Trophoblast cell (in vitro differentiated cells and primary cell): ENCODE data around the gene DROSHA.

Experiments
- DNase-seq, 2 donors: peaks; one replicate each; pipeline ENCODE4 v3.0.0-alpha.2; 2016
- H2AFZ ChIP-seq: 2 replicates; pipeline ENCODE4 v1.6.1; 2013; ENCODE audit warnings: low read length, moderate library complexity, mild to moderate bottlenecking; ENCODE audit not compliant: insufficient read depth, poor library complexity
- H2AK5ac ChIP-seq: 2 replicates; pipeline ENCODE4 v1.6.1; 2013; ENCODE audit warnings: mild to moderate bottlenecking, low read length
- H2BK120ac ChIP-seq: 2 replicates; pipeline ENCODE4 v1.6.1; 2013; ENCODE audit warnings: low read length, mild to moderate bottlenecking, moderate library complexity; ENCODE audit not compliant: insufficient read depth, poor library complexity
- H2BK12ac ChIP-seq: 2 replicates; pipeline ENCODE4 v1.6.1; 2013; ENCODE audit warnings: mild to moderate bottlenecking, low read length, moderate library complexity
- H2BK5ac ChIP-seq: 2 replicates; pipeline ENCODE4 v1.6.1; 2013; ENCODE audit warnings: low read length, low read depth, moderate library complexity, mild to moderate bottlenecking; ENCODE audit not compliant: poor library complexity
- H3K14ac ChIP-seq: 2 replicates; pipeline ENCODE4 v1.6.1; 2013; ENCODE audit warnings: mild to moderate bottlenecking, low read length
- H3K18ac ChIP-seq: 2 replicates; pipeline ENCODE4 v1.6.1; 2013; ENCODE audit warnings: mild to moderate bottlenecking, low read length
- H3K23ac ChIP-seq: 2 replicates; pipeline ENCODE4 v1.6.1; 2013; ENCODE audit warnings: low read length
- H3K27ac ChIP-seq: 2 replicates; pipeline ENCODE4 v1.5.1; 2013; ENCODE audit warnings: low read depth, mild to moderate bottlenecking, inconsistent platforms, low read length, moderate library complexity
- H3K27me3 ChIP-seq: 2 replicates; pipeline ENCODE4 v1.6.1; 2013; ENCODE audit warnings: inconsistent platforms, mild to moderate bottlenecking, low read length, moderate library complexity; ENCODE audit not compliant: insufficient read depth
- H3K36me3 ChIP-seq, 2 experiments: 1 replicate in 1 of 2; 2 replicates in 1 of 2; pipeline ENCODE4 v1.6.1; 2013; ENCODE audit warnings: low read length in 2 of 2, mild to moderate bottlenecking in 2 of 2, moderate library complexity in 1 of 2; ENCODE audit not compliant: insufficient read depth in 2 of 2, control insufficient read depth in 1 of 2
- H3K4ac ChIP-seq: 2 replicates; pipeline ENCODE4 v1.6.1; 2013; ENCODE audit warnings: low read depth, mild to moderate bottlenecking, low read length, moderate library complexity
- H3K4me1 ChIP-seq, 2 experiments: 1 replicate in 1 of 2; 2 replicates in 1 of 2; pipeline ENCODE4 v1.6.1; 2013; ENCODE audit warnings: low read length in 2 of 2, mild to moderate bottlenecking in 2 of 2, moderate library complexity in 1 of 2; ENCODE audit not compliant: insufficient read depth in 2 of 2, control insufficient read depth in 1 of 2
- H3K4me2 ChIP-seq: 2 replicates; pipeline ENCODE4 v1.6.1; 2013; ENCODE audit warnings: inconsistent platforms, mild to moderate bottlenecking, low read length, moderate library complexity
- H3K4me3 ChIP-seq: 2 replicates; pipeline ENCODE4 v1.5.1; 2013; ENCODE audit warnings: mild to moderate bottlenecking, low read depth, low read length, inconsistent platforms
- H3K79me1 ChIP-seq: one replicate; pipeline ENCODE4 v1.6.1; 2013; ENCODE audit warnings: low read length
- H3K79me2 ChIP-seq: 2 replicates; pipeline ENCODE4 v1.6.1; 2013; ENCODE audit warnings: low read length, mild to moderate bottlenecking; ENCODE audit not compliant: control insufficient read depth, insufficient read depth, poor library complexity
- H3K9ac ChIP-seq: 2 replicates; pipeline ENCODE4 v1.6.1; 2013; ENCODE audit warnings: mild to moderate bottlenecking, low read length
- H3K9me3 ChIP-seq: 2 replicates; pipeline ENCODE4 v1.6.1; 2013; ENCODE audit warnings: low read depth, mild to moderate bottlenecking, control low read depth, inconsistent platforms, low read length; ENCODE audit not compliant: insufficient read depth
- H4K12ac ChIP-seq: 2 replicates; pipeline ENCODE4 v1.6.1; 2013; ENCODE audit warnings: low read depth, mild to moderate bottlenecking, low read length, moderate library complexity
- H4K8ac ChIP-seq: 2 replicates; pipeline ENCODE4 v1.6.1; 2013; ENCODE audit warnings: low read depth, mild to moderate bottlenecking, low read length, moderate library complexity
- H4K91ac ChIP-seq: one replicate; pipeline ENCODE4 v1.6.1; 2013; ENCODE audit warnings: low read depth, mild to moderate bottlenecking, low read length, moderate library complexity
- WGBS: extraction: QIAGEN DNeasy Blood & Tissue Kit; methylation state at CpG from one replicate; pipeline ENCODE4 v1.1.7; 2013; ENCODE audit warnings: missing lambda C conversion rate; ENCODE audit not compliant: insufficient read length, insufficient coverage; ENCODE audit errors: extremely low coverage; 5-methylcytosine and 5-hydroxymethylcytosine counted together

Gene DROSHA

GRCh38 chr5:31563216-31563615 lies 31.3 kb upstream of the DROSHA start:
- no peak overlapping the region for H3K4me3 ChIP-seq
- H3K79me1 ChIP-seq: no peaks in the 10 kb centered on the region
- H3K36me3 ChIP-seq: peaks cover 0 to 2% of the 10 kb centered on the region in 2 experiments
- H4K8ac ChIP-seq: no peak overlapping the region
- no peak overlapping the region for H2AK5ac ChIP-seq
- no peak overlapping the region for H4K91ac ChIP-seq
- no peak overlapping the region for H3K23ac ChIP-seq
- H3K9ac ChIP-seq: no peak overlapping the region
- no peak overlapping the region for H2BK120ac ChIP-seq
- H3K27ac ChIP-seq: no peak overlapping the region
- WGBS: no CpG with 5 or more reads among the region's 4 CpGs
- no peak overlapping the region for H4K12ac ChIP-seq
- H3K4ac ChIP-seq: no peak overlapping the region
- no peak overlapping the region for H2BK12ac ChIP-seq
- H3K4me1 ChIP-seq: no peaks in the 10 kb centered on the region
- no peak overlapping the region for H3K14ac ChIP-seq
- H3K79me2 ChIP-seq: no peaks in the 10 kb centered on the region
- H2BK5ac ChIP-seq: no peak overlapping the region
- peaks cover 6% of the 10 kb centered on the region for H3K9me3 ChIP-seq
- no peak for DNase-seq
- no peaks in the 10 kb centered on the region for H3K27me3 ChIP-seq
- H2AFZ ChIP-seq: no peak overlapping the region
- H3K18ac ChIP-seq: no peak overlapping the region
- H3K4me2 ChIP-seq: no peak overlapping the region

GRCh38 chr5:31561946-31562345 lies 30.1 kb upstream of the DROSHA start:
- Histone ChIP-seq H4K12ac (no peak overlapping the region), H3K4me2 (no peak overlapping the region), H2BK12ac (no peak overlapping the region), H2BK5ac (no peak overlapping the region), H3K36me3 (peaks cover 0 to 2% of the 10 kb centered on the region in 2 experiments), H4K91ac (no peak overlapping the region), H2AK5ac (no peak overlapping the region), H3K79me1 (no peaks in the 10 kb centered on the region), H3K27me3 (no peaks in the 10 kb centered on the region), H3K4me1 (no peaks in the 10 kb centered on the region), H3K18ac (no peak overlapping the region), H3K14ac (no peak overlapping the region), H4K8ac (no peak overlapping the region), H2AFZ (no peak overlapping the region), H3K79me2 (no peaks in the 10 kb centered on the region), H2BK120ac (no peak overlapping the region), H3K23ac (no peak overlapping the region), H3K4ac (no peak overlapping the region), H3K27ac (no peak overlapping the region), H3K9ac (no peak overlapping the region), H3K4me3 (no peak overlapping the region), H3K9me3 (peaks cover 6% of the 10 kb centered on the region)
- WGBS: no CpG with 5 or more reads among the region's 1 CpG
- DNase-seq: no peak

GRCh38 chr5:31559942-31560341 lies 28.0 kb upstream of the DROSHA start:
- no CpG with 5 or more reads among the region's 3 CpGs for WGBS
- no peak overlapping the region for H3K18ac ChIP-seq
- no peaks in the 10 kb centered on the region for H3K79me1 ChIP-seq
- no peak overlapping the region for H3K23ac ChIP-seq
- no peak overlapping the region for H3K14ac ChIP-seq
- H3K9ac ChIP-seq: no peak overlapping the region
- no peak overlapping the region for H2BK12ac ChIP-seq
- no peak overlapping the region for H3K4me2 ChIP-seq
- no peak overlapping the region for H2AFZ ChIP-seq
- no peaks in the 10 kb centered on the region for H3K79me2 ChIP-seq
- H3K4me3 ChIP-seq: no peak overlapping the region
- no peak overlapping the region for H4K91ac ChIP-seq
- DNase-seq: no peak
- no peak overlapping the region for H4K8ac ChIP-seq
- no peak overlapping the region for H3K4ac ChIP-seq
- H3K27me3 ChIP-seq: no peaks in the 10 kb centered on the region
- no peak overlapping the region for H3K27ac ChIP-seq
- H3K36me3 ChIP-seq: peaks cover 3 to 5% of the 10 kb centered on the region in 2 experiments
- no peaks in the 10 kb centered on the region for H3K4me1 ChIP-seq
- H3K9me3 ChIP-seq: no peaks in the 10 kb centered on the region
- no peak overlapping the region for H2AK5ac ChIP-seq
- H2BK120ac ChIP-seq: no peak overlapping the region
- no peak overlapping the region for H4K12ac ChIP-seq
- no peak overlapping the region for H2BK5ac ChIP-seq

GRCh38 chr5:31556461-31556860 lies 24.6 kb upstream of the DROSHA start:
- Histone ChIP-seq H2AFZ (no peak overlapping the region), H3K4me1 (no peaks in the 10 kb centered on the region), H3K9ac (no peak overlapping the region), H4K91ac (no peak overlapping the region), H3K36me3 (peaks cover 5 to 8% of the 10 kb centered on the region in 2 experiments), H3K27me3 (no peaks in the 10 kb centered on the region), H3K18ac (no peak overlapping the region), H3K79me1 (no peaks in the 10 kb centered on the region), H2BK5ac (no peak overlapping the region), H3K14ac (no peak overlapping the region), H3K23ac (no peak overlapping the region), H4K12ac (no peak overlapping the region), H3K4me2 (no peak overlapping the region), H3K79me2 (no peaks in the 10 kb centered on the region), H3K9me3 (no peaks in the 10 kb centered on the region), H3K4ac (no peak overlapping the region), H3K4me3 (no peak overlapping the region), H3K27ac (no peak overlapping the region), H2BK120ac (no peak overlapping the region), H2BK12ac (no peak overlapping the region), H4K8ac (no peak overlapping the region), H2AK5ac (no peak overlapping the region)
- no CpG with 5 or more reads among the region's 3 CpGs for WGBS
- DNase-seq: no peak
